Measurements from ENCODE around the gene GATAD2A.
A peak's percentile ranks its signal among the peaks of the same experiment; 100 is the strongest.

Gene GATAD2A

GRCh38 chr19:19482809-19483596 is 77.5 kb downstream of the GATAD2A start:
- TF ChIP-seq POLR2AphosphoS5 (IDR thresholded peaks at IDR 0.05; ENCODE audit: low read depth, low read length) (no peak), POLR2A (IDR thresholded peaks at IDR 0.05; ENCODE audit: low read depth, low read length) (no peak), TAF1 (IDR thresholded peaks at IDR 0.05; ENCODE audit: borderline replicate concordance, low read depth, low read length) (no peak)
- DNase-seq (ENCODE audit: insufficient read length) (no peak), FAIRE-seq (no peak)

- TF ChIP-seq TAF1 (IDR thresholded peaks at IDR 0.05; ENCODE audit: borderline replicate concordance, low read depth, low read length) (no peak), POLR2A (IDR thresholded peaks at IDR 0.05; ENCODE audit: low read depth, low read length) (no peak), POLR2AphosphoS5 (IDR thresholded peaks at IDR 0.05; ENCODE audit: low read depth, low read length) (no peak)
- no peak for FAIRE-seq
These were observed 79.9 kb downstream of the GATAD2A start for GRCh38 chr19:19485161-19485997.

GRCh38 chr19:19485998-19486290 is 80.5 kb downstream of the GATAD2A start:
- DNase-seq (ENCODE audit: insufficient read length), result no peak
- no peak for FAIRE-seq
- TF ChIP-seq TAF1 (IDR thresholded peaks at IDR 0.05; ENCODE audit: borderline replicate concordance, low read depth, low read length), result no peak
- no peak for TF ChIP-seq POLR2AphosphoS5 (IDR thresholded peaks at IDR 0.05; ENCODE audit: low read depth, low read length)
- no peak for TF ChIP-seq POLR2A (IDR thresholded peaks at IDR 0.05; ENCODE audit: low read depth, low read length)

More at GRCh38 chr19:19485161-19485997, 79.9 kb downstream of the GATAD2A start:
- DNase-seq (ENCODE audit: insufficient read length), result no peak

- no peak for TF ChIP-seq POLR2AphosphoS5 (IDR thresholded peaks at IDR 0.05; ENCODE audit: low read depth, low read length)
- TF ChIP-seq POLR2A (IDR thresholded peaks at IDR 0.05; ENCODE audit: low read depth, low read length), result no peak
- no peak for TF ChIP-seq TAF1 (IDR thresholded peaks at IDR 0.05; ENCODE audit: borderline replicate concordance, low read depth, low read length)
- DNase-seq (ENCODE audit: insufficient read length) (no peak), FAIRE-seq (no peak)
These were observed 81.0 kb downstream of the GATAD2A start for GRCh38 chr19:19486343-19487076.

GRCh38 chr19:19487077-19487949 is 81.8 kb downstream of the GATAD2A start:
- TF ChIP-seq POLR2A (IDR thresholded peaks at IDR 0.05; ENCODE audit: low read depth, low read length) (no peak), TAF1 (IDR thresholded peaks at IDR 0.05; ENCODE audit: borderline replicate concordance, low read depth, low read length) (no peak), POLR2AphosphoS5 (IDR thresholded peaks at IDR 0.05; ENCODE audit: low read depth, low read length) (no peak)
- no peak for DNase-seq (ENCODE audit: insufficient read length)
- no peak for FAIRE-seq

- FAIRE-seq (no peak), DNase-seq (ENCODE audit: insufficient read length) (no peak)
- no peak for TF ChIP-seq POLR2AphosphoS5 (IDR thresholded peaks at IDR 0.05; ENCODE audit: low read depth, low read length)
- TF ChIP-seq TAF1 (IDR thresholded peaks at IDR 0.05; ENCODE audit: borderline replicate concordance, low read depth, low read length), result no peak
- TF ChIP-seq POLR2A (IDR thresholded peaks at IDR 0.05; ENCODE audit: low read depth, low read length), result no peak
These were observed 82.7 kb downstream of the GATAD2A start for GRCh38 chr19:19487950-19488874.

- DNase-seq (ENCODE audit: insufficient read length), result peak; percentile 56
- TF ChIP-seq TAF1 (IDR thresholded peaks at IDR 0.05; ENCODE audit: borderline replicate concordance, low read depth, low read length), result peak; percentile 48; the same call in 1 of the 2 replicates
- TF ChIP-seq POLR2A (IDR thresholded peaks at IDR 0.05; ENCODE audit: low read depth, low read length), result peak; percentile 68
- peak; percentile 56; the same call in 1 of the 2 replicates for TF ChIP-seq POLR2AphosphoS5 (IDR thresholded peaks at IDR 0.05; ENCODE audit: low read depth, low read length)
- FAIRE-seq, result peak; percentile 83
These were observed 83.6 kb downstream of the GATAD2A start for GRCh38 chr19:19488875-19489690.

- no peak for DNase-seq (ENCODE audit: insufficient read length)
- FAIRE-seq, result no peak
- TF ChIP-seq TAF1 (IDR thresholded peaks at IDR 0.05; ENCODE audit: borderline replicate concordance, low read depth, low read length), result no peak
- TF ChIP-seq POLR2AphosphoS5 (IDR thresholded peaks at IDR 0.05; ENCODE audit: low read depth, low read length), result no peak
- no peak for TF ChIP-seq POLR2A (IDR thresholded peaks at IDR 0.05; ENCODE audit: low read depth, low read length)
These were observed 84.3 kb downstream of the GATAD2A start for GRCh38 chr19:19489804-19490204.
